ENCODE results near the gene VPS26B. TPM values are rescaled to one million over a fixed set of nuclear protein-coding genes. Genes with fewer than 3 reads are reported as not detected.
A peak's percentile ranks its signal among the peaks of the same experiment; 100 is the strongest.
"Not testable (repeated sequence)": the region's sequence is repeated elsewhere in the genome, so short reads cannot be mapped to it uniquely, and the experiment has no call there.

Gene VPS26B
- total RNA-seq, 1 donor from 2014 or later: 42.0 TPM

DNA sequence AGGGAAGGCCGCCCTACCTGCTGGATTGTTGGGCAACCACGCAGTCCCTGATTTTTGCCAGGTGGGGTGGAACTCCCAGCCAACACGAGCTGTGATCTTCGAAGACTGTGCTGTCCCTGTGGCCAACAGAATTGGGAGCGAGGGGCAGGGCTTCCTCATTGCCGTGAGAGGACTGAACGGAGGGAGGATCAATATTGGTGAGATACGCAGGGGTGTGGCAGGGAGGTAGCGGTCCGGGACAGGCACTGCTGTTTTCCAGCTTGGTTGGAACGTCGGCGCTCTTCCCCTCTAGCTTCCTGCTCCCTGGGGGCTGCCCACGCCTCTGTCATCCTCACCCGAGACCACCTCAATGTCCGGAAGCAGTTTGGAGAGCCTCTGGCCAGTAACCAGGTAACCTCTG lies 36.5 kb downstream of the VPS26B start:
- DNase-seq: no peak

GRCh38 chr11:134261626-134262488 lies 37.4 kb downstream of the VPS26B start:
- DNase-seq: peak; percentile 46

DNA sequence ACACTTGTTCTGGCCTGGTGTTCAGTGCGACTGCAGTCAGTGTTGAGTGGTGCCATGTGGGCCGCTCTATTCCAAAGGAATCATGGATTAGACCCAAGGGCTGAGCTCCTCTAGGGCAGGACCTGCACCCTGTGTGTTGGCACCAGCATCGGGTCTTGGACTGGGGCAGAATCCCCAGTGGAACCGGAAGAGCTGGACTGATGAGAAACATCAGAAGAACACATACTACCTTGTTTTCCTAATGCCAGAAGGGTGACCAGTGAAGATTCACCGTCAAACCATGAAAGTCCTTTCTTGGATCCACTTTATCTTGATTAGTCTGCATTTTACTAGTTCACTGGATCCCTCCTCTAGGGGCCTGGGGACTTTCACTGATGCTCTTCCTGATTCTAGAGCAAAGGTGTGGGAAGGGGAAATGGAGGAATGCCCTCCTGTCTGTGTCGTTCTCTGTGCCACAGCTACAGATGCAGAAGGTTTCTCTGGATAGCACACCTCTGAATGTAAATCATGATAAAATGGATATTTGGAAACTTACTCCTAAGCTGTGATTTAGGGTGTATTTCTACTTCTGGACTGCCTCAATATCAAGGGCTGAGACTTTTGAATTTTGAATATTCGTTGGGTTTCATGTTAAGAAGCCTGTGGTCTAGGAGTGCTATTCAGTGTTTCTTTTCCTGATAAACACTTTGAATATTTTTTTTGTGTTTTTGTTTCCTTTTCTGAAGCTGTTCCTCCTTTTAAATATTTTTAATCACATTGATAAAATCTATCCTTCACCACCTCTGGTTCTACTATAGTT lies 40.7 kb downstream of the VPS26B start:
- DNase-seq: no peak

DNA sequence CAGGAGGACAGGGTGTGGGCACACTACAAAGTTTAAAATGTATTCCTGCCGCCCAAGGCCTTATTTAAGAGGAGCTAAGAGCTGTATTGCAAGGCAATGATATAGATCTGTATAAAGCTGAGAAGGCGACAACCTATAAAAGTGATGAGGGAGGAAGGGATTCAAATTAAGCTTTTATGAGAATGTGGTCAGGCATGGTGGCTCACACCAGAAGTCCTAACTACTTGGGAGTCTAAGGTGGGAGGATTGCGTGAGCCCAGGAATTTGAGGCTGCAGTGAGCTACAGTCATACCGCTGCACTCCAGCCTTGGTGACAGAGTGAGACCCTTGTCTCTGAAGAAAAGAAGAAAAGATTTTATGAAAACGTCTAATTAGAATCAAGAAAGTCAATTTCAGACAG lies 42.0 kb downstream of the VPS26B start:
- DNase-seq: no peak

- DNase-seq: no peak
These were observed 42.4 kb downstream of the VPS26B start for GRCh38 chr11:134266841-134267251.

GRCh38 chr11:134267461-134267860 lies 43.0 kb downstream of the VPS26B start:
- no peak for DNase-seq

DNA sequence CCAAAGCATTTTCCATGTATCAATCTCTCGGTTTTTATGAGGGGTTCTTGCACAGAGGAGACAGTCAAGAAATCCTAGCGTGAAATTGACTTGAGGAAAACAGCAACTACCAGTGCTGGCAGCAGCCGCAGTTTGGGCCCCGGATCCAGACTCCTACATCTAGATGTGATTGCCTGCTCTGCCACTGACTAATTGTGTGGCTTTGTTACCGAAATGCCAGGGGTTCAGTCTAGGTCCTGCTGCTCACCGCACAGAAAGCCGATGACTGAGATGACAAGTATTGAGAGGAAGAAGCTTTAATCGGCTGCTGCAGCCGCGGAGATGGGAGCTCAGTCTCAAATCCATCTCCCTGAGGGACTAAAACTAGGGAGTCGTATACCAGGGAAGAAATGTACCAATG lies 43.5 kb downstream of the VPS26B start:
- DNase-seq: no peak

GRCh38 chr11:134270250-134270714 lies 45.8 kb downstream of the VPS26B start:
- no peak for DNase-seq

- DNase-seq: no peak
These were observed 47.5 kb downstream of the VPS26B start for GRCh38 chr11:134271978-134272377.

DNA sequence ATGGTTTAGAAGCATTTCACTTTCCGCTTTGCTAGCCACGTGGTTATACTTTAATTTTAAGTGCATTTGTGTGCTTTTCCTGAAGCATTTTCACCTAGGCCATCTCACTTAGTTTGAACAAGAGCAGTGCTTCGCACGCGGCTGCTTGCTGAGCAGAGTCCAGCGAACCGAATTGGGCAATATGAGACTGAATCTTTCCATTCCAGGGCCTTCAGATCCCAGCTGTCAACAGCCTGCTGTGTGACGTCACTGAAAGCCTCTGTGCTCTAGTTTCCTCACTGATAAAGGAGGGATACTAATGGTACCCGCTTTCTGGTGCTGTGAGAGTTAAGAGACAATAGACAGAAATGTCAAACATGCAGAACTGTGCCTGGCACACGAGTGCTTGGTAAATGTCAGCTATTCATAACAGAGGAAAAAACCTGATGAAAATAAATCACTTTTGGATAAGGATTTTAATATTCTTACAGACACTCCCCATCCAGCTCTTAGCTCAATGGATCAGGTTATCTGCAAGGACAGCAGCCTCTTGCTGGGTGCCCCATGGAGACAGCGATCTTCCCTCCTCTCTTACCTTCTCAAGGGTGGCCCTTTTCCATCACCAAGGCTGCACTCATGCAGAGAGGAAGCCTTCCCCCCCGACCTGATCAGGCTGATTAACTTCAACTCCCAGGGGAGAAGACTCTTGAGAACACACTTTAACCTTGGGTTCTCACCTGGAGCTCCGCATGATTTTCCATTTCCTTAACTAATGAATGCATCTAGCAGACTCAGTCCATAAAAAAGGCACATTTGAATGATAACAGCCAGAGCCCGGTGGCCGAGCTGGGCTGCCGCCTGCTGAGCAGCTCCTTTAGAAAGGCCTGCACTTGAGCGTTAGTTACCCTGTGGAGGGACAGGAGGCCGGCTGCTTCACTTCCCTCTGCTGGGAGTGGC lies 48.2 kb downstream of the VPS26B start:
- no peak for DNase-seq

GRCh38 chr11:134273317-134273712 lies 48.8 kb downstream of the VPS26B start:
- no peak for DNase-seq

DNA sequence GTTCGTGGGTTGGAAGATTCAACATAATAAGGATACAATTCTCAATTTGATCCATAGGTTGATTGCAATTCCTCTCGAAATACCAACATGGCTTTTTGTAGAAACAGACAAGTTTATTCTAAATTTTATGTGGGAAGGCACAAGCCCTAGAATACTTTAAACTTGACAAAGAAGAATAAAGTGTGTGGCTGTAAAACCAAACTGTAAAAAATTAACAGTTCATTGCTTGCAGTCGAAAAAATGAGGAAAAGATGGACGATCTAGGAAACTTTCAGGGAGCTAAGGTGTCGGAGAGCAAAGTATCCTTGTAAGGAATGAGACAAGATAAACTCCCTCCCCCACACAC lies 50.7 kb downstream of the VPS26B start:
- no peak for DNase-seq

- DNase-seq: peak; percentile 33
These were observed 51.3 kb downstream of the VPS26B start, which contains the start of gene GLB1L3 for GRCh38 chr11:134275534-134276395. Gene GLB1L3, plus strand, starts transcription at chr11:134276379. Its CDS starts 362 bp downstream, at chr11:134276741.

DNA sequence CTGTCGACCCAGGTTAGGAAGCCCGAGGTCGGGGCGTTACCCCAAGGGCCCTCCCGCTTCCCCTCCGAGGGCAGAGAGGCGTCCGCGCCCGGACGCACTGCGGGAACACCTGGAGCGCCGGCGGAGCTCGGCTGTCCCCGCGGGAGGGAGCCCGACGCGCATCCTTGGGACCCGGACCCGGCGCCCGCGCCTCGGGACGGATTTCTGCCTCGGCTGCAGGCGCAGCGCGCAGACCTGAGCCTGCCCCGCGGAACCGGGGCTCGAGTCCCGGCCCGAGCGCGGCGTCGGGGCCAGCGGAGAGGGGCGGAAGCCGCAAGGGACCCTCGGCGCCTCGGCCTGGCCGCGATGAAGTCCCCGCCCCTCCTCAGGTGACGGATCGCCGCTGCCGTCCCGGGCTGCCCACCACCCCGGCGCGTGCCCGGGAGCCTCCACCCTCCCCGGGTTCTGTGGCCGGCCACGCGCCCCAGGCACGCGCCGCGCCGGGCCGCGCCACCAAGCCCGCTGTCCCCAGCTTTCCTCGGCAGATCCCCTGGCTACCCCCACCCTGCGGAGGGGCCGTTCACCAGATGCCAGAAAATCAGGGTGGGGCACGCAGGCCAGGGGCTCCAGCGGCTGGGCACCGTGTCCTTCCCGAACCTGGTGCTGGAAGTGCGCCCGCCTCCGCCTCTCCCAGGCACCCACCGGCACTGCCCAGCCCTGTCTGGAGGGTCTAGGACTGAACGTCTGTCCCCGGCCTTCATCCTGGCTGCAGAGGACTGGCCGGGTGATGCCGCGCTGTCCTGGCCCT lies 52.1 kb downstream of the VPS26B start:
- DNase-seq: no peak

GRCh38 chr11:134277183-134278001 lies 52.9 kb downstream of the VPS26B start:
- DNase-seq: peak; percentile 6

- DNase-seq: no peak
These were observed 53.9 kb downstream of the VPS26B start for GRCh38 chr11:134278356-134278755.

DNA sequence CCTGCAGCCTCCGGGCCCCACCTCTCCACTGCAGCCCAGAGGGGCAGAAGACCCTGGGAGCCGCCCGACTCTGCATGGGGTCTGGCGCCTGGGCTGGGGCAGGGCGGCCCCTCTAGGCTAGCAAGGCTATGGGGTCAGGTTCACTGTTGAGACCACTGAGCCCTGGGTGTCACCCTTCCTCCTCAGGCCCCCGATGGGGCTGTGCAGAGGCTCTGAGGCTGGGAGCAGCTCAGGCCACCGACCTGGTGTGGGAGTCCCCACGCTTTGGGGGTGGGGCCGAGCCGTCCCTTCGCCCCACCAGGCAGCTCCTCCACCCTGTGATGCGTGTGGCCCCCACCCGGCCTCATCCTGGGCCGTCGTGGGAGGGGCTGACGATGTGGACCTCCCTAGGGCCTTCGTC lies 57.2 kb downstream of the VPS26B start:
- DNase-seq: not testable (repeated sequence)

- no peak for DNase-seq
These were observed 57.9 kb downstream of the VPS26B start for GRCh38 chr11:134282121-134283045.

All from dermis blood vessel endothelial cell (primary cell).